ENCODE data around the gene S100A1.

GRCh38 chr1:153643100-153643499 lies 14.9 kb downstream of the S100A1 start:
- TF ChIP-seq, protein P1, sequence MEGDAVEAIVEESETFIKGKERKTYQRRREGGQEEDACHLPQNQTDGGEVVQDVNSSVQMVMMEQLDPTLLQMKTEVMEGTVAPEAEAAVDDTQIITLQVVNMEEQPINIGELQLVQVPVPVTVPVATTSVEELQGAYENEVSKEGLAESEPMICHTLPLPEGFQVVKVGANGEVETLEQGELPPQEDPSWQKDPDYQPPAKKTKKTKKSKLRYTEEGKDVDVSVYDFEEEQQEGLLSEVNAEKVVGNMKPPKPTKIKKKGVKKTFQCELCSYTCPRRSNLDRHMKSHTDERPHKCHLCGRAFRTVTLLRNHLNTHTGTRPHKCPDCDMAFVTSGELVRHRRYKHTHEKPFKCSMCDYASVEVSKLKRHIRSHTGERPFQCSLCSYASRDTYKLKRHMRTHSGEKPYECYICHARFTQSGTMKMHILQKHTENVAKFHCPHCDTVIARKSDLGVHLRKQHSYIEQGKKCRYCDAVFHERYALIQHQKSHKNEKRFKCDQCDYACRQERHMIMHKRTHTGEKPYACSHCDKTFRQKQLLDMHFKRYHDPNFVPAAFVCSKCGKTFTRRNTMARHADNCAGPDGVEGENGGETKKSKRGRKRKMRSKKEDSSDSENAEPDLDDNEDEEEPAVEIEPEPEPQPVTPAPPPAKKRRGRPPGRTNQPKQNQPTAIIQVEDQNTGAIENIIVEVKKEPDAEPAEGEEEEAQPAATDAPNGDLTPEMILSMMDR (IDR thresholded peaks at IDR 0.05; ENCODE audit: poor library complexity): no peak
- TF ChIP-seq EZH2phosphoT487 (IDR thresholded peaks at IDR 0.05; ENCODE audit: low read depth, severe bottlenecking, unreplicated experiment) (no peak), EZH2 (IDR thresholded peaks at IDR 0.05; ENCODE audit: borderline replicate concordance) (no peak)
